ENCODE measurements around the gene PNLIPRP1.

GRCh38 chr10:116589926-116590325 is 833 bp upstream of the PNLIPRP1 start:
- no peak for TF ChIP-seq CTCF (IDR thresholded peaks at IDR 0.05)
- no peak for TF ChIP-seq POLR2A (IDR thresholded peaks at IDR 0.05)

Data from sigmoid colon (tissue), 3 donors.